K562 (cell line): ENCODE measurements around the gene TMEM41A. TPM values are rescaled to one million over a fixed set of nuclear protein-coding genes. Genes with fewer than 3 reads are reported as not detected.

Experiments used
- ATAC-seq: fragments of 200-7000 bp; cut with Tn5 transposase; 3 replicates; pipeline ENCODE4 v1.9.1; 2020; ENCODE audit warnings: moderate library complexity
- BruUV-seq: library from RNA; stranded (reverse); fragments of 400-500 nt; replicated peaks from 2 replicates; lab custom pipeline; 2021; lab: Mats Ljungman, UMichigan
- CTCF ChIA-PET: fragments of 300-600 bp; formaldehyde crosslinking; extraction: SDS; loops from one replicate; lab custom pipeline; 2021; ENCODE audit warnings: low intra/inter-chr PET ratio; lab: Yijun Ruan, JAX
- POLR2A ChIA-PET: fragments of 300-600, 350-650 bp; sonication (Branson Sonifier 250); formaldehyde crosslinking; extraction: SDS; loops from one replicate; lab custom pipeline; 2021; ENCODE audit warnings: antibody characterized with exemption, inconsistent platforms; lab: Yijun Ruan, JAX
- DNase-seq, 4 experiments: peaks; one replicate each; pipeline versions ENCODE4 v3.0.0 to v3.0.0-alpha.2; 2011 to 2018; ENCODE audit warnings: low spot score in 3 of 4, mixed read lengths in 3 of 4; ENCODE audit errors: extremely low read depth in 1 of 4
- FAIRE-seq: peaks from 2 replicates; lab custom pipeline; 2011; peaks lifted over from hg19 to GRCh38; lab: Jason Lieb, UNC
- H2AFZ ChIP-seq: 2 replicates; pipeline ENCODE4 v1.6.0; 2011; ENCODE audit warnings: low read depth, low read length, control low read depth, inconsistent platforms
- H3K27ac ChIP-seq: fragments of 200-600 bp; 3 replicates; pipeline ENCODE4 v1.8.0; 2011; ENCODE audit warnings: low read depth, mild to moderate bottlenecking, control low read depth, inconsistent platforms, low read length, moderate library complexity, mixed read lengths; ENCODE audit errors: extremely low read depth
- H3K27me3 ChIP-seq, 2 experiments: fragments of 300-600 bp in 1 of 2; 2 replicates in 1 of 2; 3 replicates in 1 of 2; pipeline versions ENCODE4 v1.6.0 to v1.8.0; 2011; ENCODE audit warnings: inconsistent platforms in 2 of 2, low read length in 2 of 2, mild to moderate bottlenecking in 1 of 2, mixed read lengths in 1 of 2, moderate library complexity in 1 of 2; ENCODE audit not compliant: control insufficient read depth in 2 of 2, insufficient read depth in 2 of 2
- H3K36me3 ChIP-seq: fragments of 300-600 bp; 3 replicates; pipeline ENCODE4 v1.8.0; 2011; ENCODE audit warnings: mild to moderate bottlenecking, low read length, inconsistent platforms; ENCODE audit not compliant: control insufficient read depth, insufficient read depth
- H3K4me1 ChIP-seq, 2 experiments: fragments of 200-600 bp in 1 of 2; replicated peaks in 1 of 2; 2 replicates in 1 of 2; 3 replicates in 1 of 2; pipeline versions ENCODE4 v1.5.1 to v1.8.0; 2011; ENCODE audit warnings: inconsistent platforms in 2 of 2, low read length in 2 of 2, mild to moderate bottlenecking in 1 of 2, mixed read lengths in 1 of 2, moderate library complexity in 1 of 2; ENCODE audit not compliant: control insufficient read depth in 2 of 2, insufficient read depth in 2 of 2
- H3K4me2 ChIP-seq: 2 replicates; pipeline ENCODE4 v1.6.1; 2011; ENCODE audit warnings: low read length, control low read depth, inconsistent platforms, mixed read lengths; ENCODE audit not compliant: insufficient read depth
- H3K4me3 ChIP-seq: fragments of 200-600 bp; sonication (generic), shearing (Covaris generic); 2 replicates; pipeline ENCODE4 v1.5.1; 2016; ENCODE audit warnings: control low read depth, inconsistent platforms
- H3K79me2 ChIP-seq: fragments of 200-600 bp; 3 replicates; pipeline ENCODE4 v1.8.0; 2011; ENCODE audit warnings: low read length, inconsistent platforms; ENCODE audit not compliant: control insufficient read depth, insufficient read depth
- H3K9ac ChIP-seq, 2 experiments: 2 replicates each; pipeline versions ENCODE4 v1.6.0 to v1.6.1; 2011; ENCODE audit warnings: low read depth in 2 of 2, low read length in 2 of 2, control low read depth in 1 of 2, inconsistent platforms in 1 of 2, mild to moderate bottlenecking in 1 of 2, mixed read lengths in 1 of 2; ENCODE audit not compliant: insufficient read depth in 1 of 2
- H3K9me1 ChIP-seq: one replicate; pipeline ENCODE4 v1.6.0; 2011; ENCODE audit warnings: inconsistent platforms, mild to moderate bottlenecking, low read length, moderate library complexity; ENCODE audit not compliant: control insufficient read depth, insufficient read depth
- H3K9me3 ChIP-seq: replicated peaks from 2 replicates; pipeline ENCODE4 v1.5.1; 2011; ENCODE audit warnings: low read depth, low read length, inconsistent platforms; ENCODE audit not compliant: control insufficient read depth, insufficient read depth
- H4K20me1 ChIP-seq: replicated peaks from 2 replicates; pipeline ENCODE4 v1.6.1; 2011; ENCODE audit warnings: low read length, inconsistent platforms, mixed read lengths; ENCODE audit not compliant: control insufficient read depth, insufficient read depth
- BRCA1 ChIP-seq, 2 experiments: fragments of 450-650 bp in 1 of 2; sonication (generic) in 1 of 2; formaldehyde crosslinking in 1 of 2; IDR thresholded peaks; 2 replicates each; pipeline versions ENCODE4 v1.5.0 to v1.6.1; 2017 to 2020; ENCODE audit warnings: mild to moderate bottlenecking in 1 of 2, missing genetic modification reagents in 1 of 2
- FIP1L1 ChIP-seq: fragments of 200-400 bp; formaldehyde crosslinking; IDR thresholded peaks from 2 replicates; pipeline ENCODE4 v1.6.1; 2018; ENCODE audit warnings: mild to moderate bottlenecking, low read depth, low read length; ENCODE audit not compliant: poor library complexity, severe bottlenecking
- GTF2E2 ChIP-seq: fragments of 200-800 bp; sonication (Bioruptor generic); IDR thresholded peaks from 2 replicates; pipeline ENCODE4 v1.6.1; 2016; ENCODE audit warnings: missing genetic modification characterization, missing compliant biosample characterization
- NCOA2 ChIP-seq, 2 experiments: fragments of 450-650 bp; IDR thresholded peaks; 2 replicates each; pipeline ENCODE4 v1.6.1; 2018; ENCODE audit warnings: mild to moderate bottlenecking in 2 of 2, moderate library complexity in 1 of 2; ENCODE audit not compliant: partially characterized antibody in 2 of 2
- THAP7 ChIP-seq: fragments of 250-450 bp; sonication (Bioruptor Pico); IDR thresholded peaks from 2 replicates; pipeline ENCODE4 v1.5.0; 2021
- ZBTB33 ChIP-seq: sonication (generic); formaldehyde crosslinking; IDR thresholded peaks from 2 replicates; pipeline ENCODE4 v1.8.1; 2023; ENCODE audit warnings: mild to moderate bottlenecking, missing genetic modification reagents
- ZNF445 ChIP-seq: fragments of 250-450 bp; sonication (Bioruptor Pico); IDR thresholded peaks from 2 replicates; pipeline ENCODE4 v1.4.0; 2020; ENCODE audit warnings: low read depth, mild to moderate bottlenecking, moderate library complexity
- whole genome bisulfite sequencing: fragments of 100-300 bp; shearing (Covaris generic); methylation state at CpG from one replicate; pipeline ENCODE4 v1.1.6; 2016; ENCODE audit warnings: low coverage, mixed read lengths; ENCODE audit not compliant: insufficient coverage; ENCODE audit errors: missing lambda C conversion rate; 5-methylcytosine and 5-hydroxymethylcytosine counted together
- in situ Hi-C: fragments of 300-500 bp; cut with MboI; formaldehyde crosslinking; loops from 4 replicates; pipeline ENCODE4 v1.15.0; 2018; ENCODE audit warnings: inconsistent platforms, mixed read lengths
- intact Hi-C: fragments of 100-400 bp; cut with micrococcal nuclease; formaldehyde crosslinking; loops from 2 replicates; pipeline ENCODE4 v1.14.2; 2022
- polyA plus RNA-seq, 8 experiments: library from polyadenylated mRNA; depleted of rRNA in 4 of 8; stranded (reverse) in 5 of 8; unstranded in 3 of 8; fragments of >200 nt; fragmentation: Nextera tagmentation in 2 of 8; fragmentation: Illumina TruSeq in 1 of 8; extraction: Ambion mirVana in 2 of 8; extraction: Trizol in 1 of 8; gene quantifications; 2 replicates each; pipeline versions ENCODE4 v1.2.1 to v1.2.3, GENCODE V29; 2011 to 2014; ENCODE audit warnings: inconsistent platforms in 1 of 8, missing spikeins in 1 of 8
- total RNA-seq, 7 experiments: library from RNA; depleted of rRNA in 6 of 7; stranded (reverse); fragments of >200 nt in 6 of 7; fragmentation: Illumina TruSeq in 2 of 7; extraction: Trizol in 2 of 7; gene quantifications; 2 replicates each; pipeline versions ENCODE4 v1.2.1 to v1.2.3, GENCODE V29; 2011 to 2021; ENCODE audit warnings: low replicate concordance in 1 of 7

TMEM41A gene
- total and polyA plus RNA-seq, 9 of the 15 experiments (the other 6 are each of a cell fraction or from before 2014, with no cell fraction given): 22.5 to 65.9 (median 31.5) TPM

GRCh38 chr3:185508335-185508991 lies 9.6 kb upstream of the TMEM41A start:
- H3K4me3 ChIP-seq: no peak overlapping the region
- ATAC-seq: no peak; the same call in 1 of the 3 replicates
- no peaks in the 10 kb centered on the region for H3K9me1 ChIP-seq
- WGBS: 72% methylated on average over 16 of the region's 19 CpGs
- no peak for TF ChIP-seq FIP1L1
- no peak for TF ChIP-seq GTF2E2 (tag)
- TF ChIP-seq ZBTB33 (CRISPR knock-in tag): 0 out of 2 replicates have a peak, but pooled peaks have one; percentile 16
- no peak for TF ChIP-seq ZNF445 (CRISPR knock-in tag)
- no peak for TF ChIP-seq THAP7 (CRISPR knock-in tag)
- TF ChIP-seq NCOA2 (IDR thresholded peaks at IDR 0.05; ENCODE audit: partially characterized antibody in 2 of 2): no peak
- TF ChIP-seq BRCA1 (IDR thresholded peaks at IDR 0.05): no peak
- no peak for TF ChIP-seq BRCA1 (CRISPR knock-in tag; IDR thresholded peaks at IDR 0.05)
- no peaks in the 10 kb centered on the region for H3K79me2 ChIP-seq
- POLR2A ChIA-PET: interaction anchor here (0.6 to 1.6 kb wide), 3 partner anchors 10 to 20 kb away, joined by 3 to 7 read pairs (median 3); partner anchors contain the start of gene TMEM41A
- intact Hi-C loops (no loop called here), in situ Hi-C loops (no loop called here)
- H3K9ac ChIP-seq: no peak overlapping the region; a peak in 1 of 4 replicates
- no peaks in the 10 kb centered on the region for H3K27me3 ChIP-seq
- FAIRE-seq: no peak
- no peaks in the 10 kb centered on the region for H3K36me3 ChIP-seq
- peaks cover 10 to 13% of the 10 kb centered on the region in 2 experiments for H3K4me1 ChIP-seq
- H3K9me3 ChIP-seq: no peaks in the 10 kb centered on the region
- H3K27ac ChIP-seq: no peak overlapping the region
- CTCF ChIA-PET: no interaction called here
- H4K20me1 ChIP-seq: no peaks in the 10 kb centered on the region
- no TSS peak for BruUV-seq
- peak overlapping the region; percentile 81 for H2AFZ ChIP-seq
- H3K4me2 ChIP-seq: no peak overlapping the region
- DNase-seq: no peak
